KOPT-K1 (cell line): ENCODE data around the gene ADAMTS15.

ENCODE experiments used
- H3K27ac ChIP-seq: fragments of 200-600 bp; sonication (generic); 2 replicates; pipeline ENCODE4 v1.5.1; 2016; ENCODE audit warnings: antibody characterized with exemption, mild to moderate bottlenecking, low read depth, low read length; ENCODE audit not compliant: poor library complexity, severe bottlenecking
- H3K36me3 ChIP-seq: fragments of 200-600 bp; sonication (generic); 2 replicates; pipeline ENCODE4 v1.5.1; 2017; ENCODE audit warnings: antibody characterized with exemption, mild to moderate bottlenecking, low read length, moderate library complexity; ENCODE audit not compliant: insufficient read depth
- H3K9me3 ChIP-seq: fragments of 200-600 bp; sonication (generic); 2 replicates; pipeline ENCODE4 v1.5.1; 2017; ENCODE audit warnings: antibody characterized with exemption, low read length, mild to moderate bottlenecking; ENCODE audit not compliant: insufficient read depth, poor library complexity, severe bottlenecking

Gene ADAMTS15, protein sequence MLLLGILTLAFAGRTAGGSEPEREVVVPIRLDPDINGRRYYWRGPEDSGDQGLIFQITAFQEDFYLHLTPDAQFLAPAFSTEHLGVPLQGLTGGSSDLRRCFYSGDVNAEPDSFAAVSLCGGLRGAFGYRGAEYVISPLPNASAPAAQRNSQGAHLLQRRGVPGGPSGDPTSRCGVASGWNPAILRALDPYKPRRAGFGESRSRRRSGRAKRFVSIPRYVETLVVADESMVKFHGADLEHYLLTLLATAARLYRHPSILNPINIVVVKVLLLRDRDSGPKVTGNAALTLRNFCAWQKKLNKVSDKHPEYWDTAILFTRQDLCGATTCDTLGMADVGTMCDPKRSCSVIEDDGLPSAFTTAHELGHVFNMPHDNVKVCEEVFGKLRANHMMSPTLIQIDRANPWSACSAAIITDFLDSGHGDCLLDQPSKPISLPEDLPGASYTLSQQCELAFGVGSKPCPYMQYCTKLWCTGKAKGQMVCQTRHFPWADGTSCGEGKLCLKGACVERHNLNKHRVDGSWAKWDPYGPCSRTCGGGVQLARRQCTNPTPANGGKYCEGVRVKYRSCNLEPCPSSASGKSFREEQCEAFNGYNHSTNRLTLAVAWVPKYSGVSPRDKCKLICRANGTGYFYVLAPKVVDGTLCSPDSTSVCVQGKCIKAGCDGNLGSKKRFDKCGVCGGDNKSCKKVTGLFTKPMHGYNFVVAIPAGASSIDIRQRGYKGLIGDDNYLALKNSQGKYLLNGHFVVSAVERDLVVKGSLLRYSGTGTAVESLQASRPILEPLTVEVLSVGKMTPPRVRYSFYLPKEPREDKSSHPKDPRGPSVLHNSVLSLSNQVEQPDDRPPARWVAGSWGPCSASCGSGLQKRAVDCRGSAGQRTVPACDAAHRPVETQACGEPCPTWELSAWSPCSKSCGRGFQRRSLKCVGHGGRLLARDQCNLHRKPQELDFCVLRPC

DNA sequence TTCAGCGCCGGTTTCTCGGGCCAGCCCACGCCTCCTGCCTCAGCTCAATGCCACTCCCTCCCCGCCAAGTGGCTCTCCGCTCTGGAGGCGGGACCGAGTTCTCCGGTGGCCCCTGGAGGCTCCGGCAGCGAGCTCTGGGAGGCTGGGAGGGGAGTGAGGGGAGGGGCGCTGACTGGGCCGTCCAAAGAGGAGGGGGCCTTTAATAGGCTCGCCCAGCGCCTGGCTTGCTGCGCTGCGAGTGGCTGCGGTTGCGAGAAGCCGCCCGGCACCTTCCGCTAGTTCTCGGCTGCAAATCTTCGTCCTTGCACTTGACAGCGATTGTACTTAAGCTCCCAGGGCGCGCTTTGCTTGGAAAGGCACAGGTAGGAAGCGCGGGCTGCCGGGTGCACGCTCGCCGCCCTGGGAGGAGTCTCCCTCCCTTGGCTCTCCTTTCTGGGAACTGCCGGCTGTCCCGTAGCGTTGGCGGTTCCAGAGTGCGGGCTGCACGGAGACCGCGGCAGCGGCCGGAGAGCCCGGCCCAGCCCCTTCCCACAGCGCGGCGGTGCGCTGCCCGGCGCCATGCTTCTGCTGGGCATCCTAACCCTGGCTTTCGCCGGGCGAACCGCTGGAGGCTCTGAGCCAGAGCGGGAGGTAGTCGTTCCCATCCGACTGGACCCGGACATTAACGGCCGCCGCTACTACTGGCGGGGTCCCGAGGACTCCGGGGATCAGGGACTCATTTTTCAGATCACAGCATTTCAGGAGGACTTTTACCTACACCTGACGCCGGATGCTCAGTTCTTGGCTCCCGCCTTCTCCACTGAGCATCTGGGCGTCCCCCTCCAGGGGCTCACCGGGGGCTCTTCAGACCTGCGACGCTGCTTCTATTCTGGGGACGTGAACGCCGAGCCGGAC, at the start of gene ADAMTS15:
ADAMTS15 (plus strand) TSS at position 230 of the 894 bp plus-strand sequence; CDS start at position 559, 329 bp downstream.
- no peaks in the 10 kb centered on the region for H3K36me3 ChIP-seq
- H3K9me3 ChIP-seq: no peaks in the 10 kb centered on the region
- H3K27ac ChIP-seq: no peak within 1 kb of the TSS

DNA sequence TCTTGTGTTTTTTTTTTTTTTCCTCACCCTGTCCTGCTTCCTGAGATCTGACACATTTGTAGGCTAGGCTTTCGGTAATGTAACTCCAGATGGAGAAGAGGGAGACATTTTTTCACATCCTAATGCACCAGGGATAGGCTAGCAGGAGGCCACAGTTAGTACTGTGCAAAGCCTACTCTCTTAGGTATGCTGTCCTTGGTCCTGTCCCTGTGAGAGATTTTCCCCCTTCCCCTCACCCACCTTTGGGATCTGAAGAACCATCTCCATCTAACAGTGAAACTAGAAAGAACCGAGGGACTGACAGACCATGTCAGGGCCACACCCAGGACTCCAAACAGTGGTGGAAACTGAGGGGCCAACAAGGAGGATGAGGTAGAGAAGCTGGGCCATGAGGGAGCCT, 49.2 kb upstream of the ADAMTS15 start:
- Histone ChIP-seq H3K36me3 (no peaks in the 10 kb centered on the region), H3K27ac (no peak overlapping the region), H3K9me3 (no peaks in the 10 kb centered on the region)

DNA sequence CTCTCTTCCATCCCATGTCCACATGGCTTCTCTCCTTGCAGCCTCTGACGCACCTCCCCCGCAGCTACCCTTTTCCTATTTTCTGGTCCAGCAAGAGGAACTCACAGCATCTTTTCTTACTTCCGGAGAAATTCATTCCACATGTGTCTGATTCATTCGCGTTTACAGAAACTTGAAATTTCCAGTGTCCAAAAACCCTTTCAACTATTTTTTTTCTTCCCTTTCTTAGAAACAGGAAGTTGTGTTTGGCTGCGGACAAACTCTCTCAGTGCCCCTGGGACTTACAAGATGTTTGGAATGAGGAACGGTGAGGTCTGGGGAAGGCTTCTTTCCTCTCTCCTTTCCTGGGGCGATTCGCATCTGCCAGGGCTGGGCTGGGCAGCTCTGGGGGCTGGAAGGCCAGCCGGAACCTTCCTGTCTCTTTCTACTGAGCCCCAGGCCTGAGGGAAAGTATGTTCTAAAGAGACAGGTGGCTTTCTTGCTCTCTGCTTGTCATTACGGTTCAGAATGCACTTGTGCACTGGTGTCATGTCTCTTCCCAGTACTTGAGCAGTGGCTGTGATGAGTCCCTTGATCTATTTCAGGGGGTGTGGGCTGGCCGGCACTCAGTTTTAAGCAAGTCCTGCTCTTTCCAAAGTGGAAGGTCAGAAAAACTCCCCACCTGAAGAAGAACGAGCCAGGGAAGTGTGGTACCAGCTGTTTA, 47.5 kb upstream of the ADAMTS15 start:
- H3K27ac ChIP-seq: no peak overlapping the region
- H3K9me3 ChIP-seq: no peaks in the 10 kb centered on the region
- no peaks in the 10 kb centered on the region for H3K36me3 ChIP-seq

DNA sequence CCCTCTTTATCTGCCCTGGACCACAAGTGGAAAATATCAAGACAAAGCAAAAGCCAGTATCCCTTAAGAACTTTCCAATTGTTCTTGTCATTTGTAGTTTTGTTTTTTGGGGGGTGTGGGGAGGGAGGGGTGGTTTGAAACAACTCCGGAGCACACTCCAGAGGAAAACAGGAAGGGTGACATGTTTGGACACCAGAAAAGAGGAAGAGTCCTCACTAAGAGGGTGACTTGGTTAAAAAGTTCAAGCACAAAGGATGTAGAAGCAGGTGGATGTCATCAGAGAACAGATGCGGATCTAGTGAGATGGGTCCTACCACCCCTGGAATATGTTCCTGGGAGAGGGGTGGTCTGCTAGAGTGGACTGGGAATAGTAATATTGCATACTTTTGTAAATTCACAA, 45.9 kb upstream of the ADAMTS15 start:
- Histone ChIP-seq H3K36me3 (no peaks in the 10 kb centered on the region), H3K27ac (no peak overlapping the region), H3K9me3 (no peaks in the 10 kb centered on the region)

DNA sequence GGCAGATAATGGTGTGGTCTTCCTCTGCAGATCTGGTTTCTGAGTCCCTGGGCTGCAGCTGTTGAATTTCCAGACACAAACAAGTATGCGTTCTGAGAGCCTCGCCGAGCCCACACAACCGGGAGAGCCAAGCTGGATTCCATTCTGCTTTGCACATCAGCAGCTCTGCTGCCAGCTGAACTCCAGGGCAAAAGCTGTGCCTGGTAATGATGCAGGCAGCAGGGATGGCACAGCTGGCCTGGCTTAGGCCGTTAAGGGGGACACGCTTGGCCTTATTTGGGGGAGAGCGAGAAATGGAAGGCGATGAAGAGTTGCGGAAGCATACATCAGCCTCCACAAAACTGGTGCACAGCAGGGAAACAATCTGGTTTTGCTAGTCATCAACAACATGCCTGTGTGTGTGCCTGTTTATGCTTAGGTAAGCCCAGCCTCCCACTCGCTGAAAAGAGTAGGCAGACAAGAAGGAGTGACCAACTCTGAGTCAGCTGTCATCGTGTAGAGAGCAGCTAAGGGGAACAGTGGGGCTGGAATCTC, 45.1 kb upstream of the ADAMTS15 start:
- no peaks in the 10 kb centered on the region for H3K9me3 ChIP-seq
- H3K27ac ChIP-seq: no peak overlapping the region

DNA sequence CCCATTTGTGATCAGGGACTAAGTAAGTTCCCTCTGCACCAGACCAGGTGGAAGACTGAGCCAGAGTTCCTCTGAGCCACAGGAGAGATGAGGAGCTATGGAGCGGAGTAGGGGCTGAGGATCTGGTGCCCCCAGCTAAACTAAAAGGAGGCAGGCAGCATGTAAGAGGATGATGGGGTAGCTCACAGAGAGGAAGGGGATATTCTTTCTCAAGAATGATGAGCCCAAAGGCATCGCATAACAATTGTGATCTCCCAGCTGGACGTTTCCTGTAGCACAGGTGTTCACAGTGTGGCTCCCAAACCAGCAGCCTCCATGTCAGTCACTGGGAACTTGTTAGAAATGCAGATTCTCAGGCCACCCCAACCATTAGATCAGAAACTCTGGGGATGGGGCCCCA, 44.5 kb upstream of the ADAMTS15 start:
- H3K27ac ChIP-seq: no peak overlapping the region
- H3K36me3 ChIP-seq: no peaks in the 10 kb centered on the region
- H3K9me3 ChIP-seq: no peaks in the 10 kb centered on the region

More for the DNA sequence above, 45.1 kb upstream of the ADAMTS15 start:
- H3K36me3 ChIP-seq: no peaks in the 10 kb centered on the region

DNA sequence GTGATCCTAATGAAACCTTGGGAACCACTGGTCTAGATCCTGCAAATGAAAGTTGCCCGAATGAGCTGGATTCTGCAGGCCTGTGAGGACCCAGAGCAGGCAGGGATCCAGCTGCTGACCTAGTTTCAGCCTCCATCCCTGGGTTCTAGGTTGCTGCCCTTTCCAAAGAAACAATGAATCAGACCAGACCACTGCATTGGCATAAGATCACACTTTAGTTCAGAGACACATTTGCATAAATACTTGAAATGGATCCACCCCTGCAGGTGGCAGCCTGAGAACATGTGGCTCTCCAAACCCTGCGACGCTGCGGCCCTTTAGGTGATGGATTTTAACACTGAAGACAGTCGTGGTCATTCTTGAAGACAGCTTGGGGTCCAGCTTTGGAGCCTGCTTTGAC, 43.7 kb upstream of the ADAMTS15 start:
- no peaks in the 10 kb centered on the region for H3K36me3 ChIP-seq
- H3K27ac ChIP-seq: no peak overlapping the region
- H3K9me3 ChIP-seq: no peaks in the 10 kb centered on the region

DNA sequence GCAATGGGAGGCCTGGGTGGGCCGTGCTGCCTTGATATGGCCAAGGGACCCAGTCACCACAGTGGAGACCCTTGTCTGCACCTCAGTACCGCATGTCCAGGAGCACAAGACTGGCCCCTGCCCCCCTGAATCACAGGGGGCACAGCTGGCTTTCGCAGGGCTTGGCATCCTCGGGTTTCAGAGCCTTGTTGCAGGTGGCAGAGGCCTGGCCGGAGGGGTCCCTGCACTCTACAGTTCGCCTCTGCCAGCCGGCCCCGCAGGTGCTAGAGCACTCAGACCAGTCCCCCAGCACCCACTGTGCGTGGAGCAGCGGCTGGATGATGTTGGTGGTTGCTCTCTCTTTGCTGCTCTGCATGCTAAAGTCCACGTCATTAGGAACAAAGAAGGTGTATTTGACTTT, 43.0 kb upstream of the ADAMTS15 start:
- Histone ChIP-seq H3K27ac (no peak overlapping the region), H3K36me3 (no peaks in the 10 kb centered on the region)

DNA sequence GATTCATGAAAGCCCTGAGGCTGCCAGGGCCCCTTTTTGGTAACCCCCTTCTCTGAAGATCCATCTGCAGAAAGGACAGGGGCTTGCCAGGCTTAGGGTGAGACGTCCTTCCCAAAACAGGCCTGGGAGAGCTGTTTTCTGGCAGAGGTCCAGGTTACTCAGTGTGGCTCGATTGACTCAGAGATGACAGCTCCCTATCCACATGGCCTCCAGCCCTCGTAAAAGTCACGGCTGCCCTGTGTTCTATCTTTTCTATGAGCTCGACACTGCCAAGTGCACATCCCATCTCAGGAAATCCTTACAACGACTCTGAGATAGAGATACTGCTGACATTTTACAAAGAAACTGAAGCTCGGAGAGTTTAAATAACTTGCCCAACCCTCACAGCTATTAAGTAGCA, 40.5 kb upstream of the ADAMTS15 start:
- Histone ChIP-seq H3K9me3 (no peaks in the 10 kb centered on the region), H3K27ac (no peak overlapping the region), H3K36me3 (no peaks in the 10 kb centered on the region)

More for the DNA sequence above, 43.0 kb upstream of the ADAMTS15 start:
- H3K9me3 ChIP-seq: no peaks in the 10 kb centered on the region

DNA sequence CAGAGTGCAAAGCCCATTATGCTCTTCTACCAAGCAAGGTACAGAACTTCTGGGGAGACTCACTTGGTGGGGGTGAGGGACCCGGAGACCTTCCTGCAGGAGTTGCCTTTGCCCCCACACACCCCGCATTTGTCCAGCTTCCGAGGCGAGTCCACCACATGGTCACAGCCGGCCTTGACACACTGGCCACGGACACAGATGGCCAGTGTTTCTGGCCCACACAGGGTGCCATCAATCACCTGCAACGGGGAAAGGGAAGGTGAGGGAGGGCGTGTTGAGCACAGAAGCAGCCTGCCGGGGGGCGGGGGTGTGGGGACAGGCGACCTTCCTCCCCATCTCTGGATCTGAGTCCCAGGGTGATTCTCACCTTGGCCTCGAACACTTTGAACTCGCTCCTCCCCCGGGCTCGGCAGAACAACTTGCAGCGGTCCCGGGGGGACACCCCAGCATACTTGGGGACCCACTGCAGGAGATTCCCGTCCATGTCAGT, 40.0 kb upstream of the ADAMTS15 start:
- Histone ChIP-seq H3K9me3 (no peaks in the 10 kb centered on the region), H3K27ac (no peak overlapping the region), H3K36me3 (no peaks in the 10 kb centered on the region)

DNA sequence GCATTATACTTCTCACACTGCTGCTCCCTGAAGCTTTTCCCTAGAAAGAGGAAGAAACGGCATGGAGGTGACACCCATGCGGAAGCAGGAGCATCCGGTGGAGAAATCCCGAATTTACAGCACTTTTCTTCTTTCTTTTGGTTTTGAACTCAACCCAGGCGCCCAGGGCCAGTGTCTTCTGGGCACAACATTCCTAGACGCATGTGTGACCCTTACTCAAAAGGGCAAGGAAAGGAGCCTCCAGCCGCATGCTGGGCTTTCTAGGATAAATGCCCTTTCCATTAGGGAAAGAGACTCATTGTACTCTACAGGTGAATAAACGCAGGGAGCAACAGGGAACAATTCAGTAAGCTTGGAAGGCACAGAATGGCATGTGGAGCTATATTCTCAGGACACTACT, 39.5 kb upstream of the ADAMTS15 start:
- no peaks in the 10 kb centered on the region for H3K9me3 ChIP-seq
- no peak overlapping the region for H3K27ac ChIP-seq
- H3K36me3 ChIP-seq: no peaks in the 10 kb centered on the region

DNA sequence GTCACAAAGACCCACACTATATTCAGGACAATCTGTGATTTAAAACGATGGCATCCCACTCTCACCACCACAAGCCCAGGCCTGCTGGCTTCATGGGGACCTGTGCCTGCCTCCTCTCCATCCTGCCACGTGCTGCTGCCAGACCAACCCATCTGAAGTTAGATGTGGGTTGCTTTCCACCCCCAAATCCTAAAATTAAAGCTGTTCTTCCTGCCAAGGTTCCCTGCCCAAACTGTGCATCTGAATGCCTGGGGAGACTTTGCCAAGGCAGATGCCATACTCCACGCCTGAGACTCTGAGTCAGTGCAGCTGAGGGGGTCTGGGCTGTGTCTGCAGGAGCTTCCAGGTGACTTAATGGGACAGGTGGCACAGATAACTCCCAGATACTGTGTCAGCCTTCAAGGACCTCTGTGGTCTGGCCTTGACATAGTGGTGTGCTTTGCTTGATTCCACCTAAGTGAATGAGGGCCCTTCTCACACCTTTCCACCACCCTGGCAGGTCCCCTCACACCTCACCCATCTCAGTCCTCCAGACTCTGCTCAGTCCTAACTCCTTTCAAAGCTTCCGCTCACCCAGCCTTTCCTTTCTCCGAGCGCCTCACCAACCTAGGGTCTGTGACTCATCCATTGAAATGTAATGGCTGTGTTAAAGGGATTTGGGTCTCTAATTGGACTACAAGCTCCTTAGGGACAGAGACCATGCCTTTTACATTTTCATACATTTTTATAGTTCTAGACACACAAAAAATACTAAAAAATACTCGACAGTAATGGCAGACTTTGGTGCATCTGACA, 38.7 kb upstream of the ADAMTS15 start:
- Histone ChIP-seq H3K36me3 (no peaks in the 10 kb centered on the region), H3K9me3 (no peaks in the 10 kb centered on the region), H3K27ac (no peak overlapping the region)

DNA sequence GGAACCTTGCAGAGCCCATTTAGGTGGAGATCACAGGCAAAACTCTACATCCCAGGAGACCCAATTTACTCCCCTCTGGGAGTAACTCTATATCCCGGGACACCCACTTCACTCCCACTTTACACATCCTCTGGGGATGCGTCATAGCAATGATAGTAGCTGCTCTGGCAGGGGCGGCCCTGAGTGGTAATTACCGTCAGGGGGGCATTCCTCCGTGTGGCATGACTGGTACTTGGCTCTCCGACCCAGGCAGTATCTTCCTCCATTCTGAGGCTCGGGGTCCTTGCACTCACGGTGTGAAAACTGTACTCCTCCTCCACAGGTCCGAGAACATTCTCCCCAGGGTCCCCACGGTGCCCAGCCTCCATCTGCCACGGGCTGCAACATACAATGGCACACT, 37.2 kb upstream of the ADAMTS15 start:
- no peaks in the 10 kb centered on the region for H3K9me3 ChIP-seq
- H3K36me3 ChIP-seq: no peaks in the 10 kb centered on the region
- no peak overlapping the region for H3K27ac ChIP-seq
